OCI-LY1 (cell line): ENCODE results near the gene PEAK1.

Experiments
- H2AFZ ChIP-seq: fragments of 200-600 bp; sonication (generic), shearing (Covaris generic); 2 replicates; pipeline ENCODE4 v1.6.0; 2014; ENCODE audit warnings: antibody characterized with exemption, mild to moderate bottlenecking, low read length
- H3F3A ChIP-seq: fragments of 200-600 bp; sonication (generic), shearing (Covaris generic); 2 replicates; pipeline ENCODE4 v1.6.0; 2014; ENCODE audit warnings: mild to moderate bottlenecking, antibody characterized with exemption, low read length, moderate library complexity; ENCODE audit not compliant: insufficient read depth
- H3K27ac ChIP-seq: fragments of 200-600 bp; sonication (generic); 2 replicates; pipeline ENCODE4 v1.5.1; 2014; ENCODE audit warnings: low read length, mixed run types, mild to moderate bottlenecking, low read depth; ENCODE audit not compliant: poor library complexity, severe bottlenecking
- H3K27me3 ChIP-seq: fragments of 200-600 bp; sonication (generic); 2 replicates; pipeline ENCODE4 v1.6.0; 2014; ENCODE audit warnings: antibody characterized with exemption, mild to moderate bottlenecking, low read length, moderate library complexity; ENCODE audit not compliant: insufficient read depth
- H3K36me3 ChIP-seq: fragments of 200-600 bp; sonication (generic); 2 replicates; pipeline ENCODE4 v1.6.1; 2014; ENCODE audit warnings: mild to moderate bottlenecking, antibody characterized with exemption, low read length, moderate library complexity, mixed read lengths; ENCODE audit not compliant: insufficient read depth
- H3K4me1 ChIP-seq: fragments of 200-600 bp; sonication (generic); 2 replicates; pipeline ENCODE4 v1.5.1; 2014; ENCODE audit warnings: mild to moderate bottlenecking, low read length, moderate library complexity; ENCODE audit not compliant: insufficient read depth, severe bottlenecking
- H3K4me2 ChIP-seq: fragments of 200-600 bp; sonication (generic), shearing (Covaris generic); 2 replicates; pipeline ENCODE4 v1.6.1; 2014; ENCODE audit warnings: low read length
- H3K4me3 ChIP-seq: fragments of 200-600 bp; sonication (generic); 2 replicates; pipeline ENCODE4 v1.5.1; 2014; ENCODE audit warnings: low read length, low read depth, mild to moderate bottlenecking, mixed read lengths; ENCODE audit not compliant: poor library complexity, severe bottlenecking
- H3K79me2 ChIP-seq: fragments of 200-600 bp; shearing (Covaris generic); 2 replicates; pipeline ENCODE4 v1.6.1; 2016; ENCODE audit warnings: mixed run types, low read length, mixed read lengths; ENCODE audit not compliant: insufficient read depth
- H3K9ac ChIP-seq: fragments of 200-600 bp; sonication (generic), shearing (Covaris generic); 2 replicates; pipeline ENCODE4 v1.6.1; 2014; ENCODE audit warnings: mild to moderate bottlenecking, low read length, mixed read lengths
- H3K9me2 ChIP-seq: fragments of 200-600 bp; sonication (generic), shearing (Covaris generic); 2 replicates; pipeline ENCODE4 v1.6.1; 2014; ENCODE audit warnings: low read depth, mild to moderate bottlenecking, low read length, mixed read lengths
- H3K9me3 ChIP-seq: fragments of 200-600 bp; shearing (Covaris generic); 2 replicates; pipeline ENCODE4 v1.6.1; 2014; ENCODE audit warnings: low read length, mixed read lengths
- H4K20me1 ChIP-seq: fragments of 200-600 bp; sonication (generic), shearing (Covaris generic); 2 replicates; pipeline ENCODE4 v1.6.0; 2016; ENCODE audit warnings: mild to moderate bottlenecking, low read length; ENCODE audit not compliant: insufficient read depth
- EZH2 ChIP-seq: fragments of 200-600 bp; sonication (generic), shearing (Covaris generic); IDR thresholded peaks from 2 replicates; pipeline ENCODE4 v1.8.0; 2017; ENCODE audit warnings: borderline replicate concordance, mixed run types, mild to moderate bottlenecking, antibody characterized with exemption, low read length, moderate library complexity, mixed read lengths
- TF ChIP-seq, protein P1 (sequence below): fragments of 200-600 bp; sonication (generic), shearing (Covaris generic); IDR thresholded peaks from 2 replicates; pipeline ENCODE4 v1.5.1; 2017; ENCODE audit warnings: mild to moderate bottlenecking, antibody characterized with exemption, low read length, moderate library complexity, mixed read lengths

PEAK1 gene

GRCh38 chr15:77398927-77399326 lies 21.0 kb downstream of the PEAK1 start:
- Histone ChIP-seq H3K27me3 (no peaks in the 10 kb centered on the region), H3K4me2 (no peak overlapping the region), H3K9me3 (peaks cover 19% of the 10 kb centered on the region; the same call in 1 of the 2 replicates), H3F3A (no peaks in the 10 kb centered on the region), H3K79me2 (no peaks in the 10 kb centered on the region), H3K4me1 (no peaks in the 10 kb centered on the region), H2AFZ (no peak overlapping the region), H4K20me1 (no peaks in the 10 kb centered on the region), H3K36me3 (no peaks in the 10 kb centered on the region), H3K9ac (no peak overlapping the region), H3K9me2 (no peaks in the 10 kb centered on the region), H3K4me3 (no peak overlapping the region), H3K27ac (no peak overlapping the region)
- TF ChIP-seq, protein P1, sequence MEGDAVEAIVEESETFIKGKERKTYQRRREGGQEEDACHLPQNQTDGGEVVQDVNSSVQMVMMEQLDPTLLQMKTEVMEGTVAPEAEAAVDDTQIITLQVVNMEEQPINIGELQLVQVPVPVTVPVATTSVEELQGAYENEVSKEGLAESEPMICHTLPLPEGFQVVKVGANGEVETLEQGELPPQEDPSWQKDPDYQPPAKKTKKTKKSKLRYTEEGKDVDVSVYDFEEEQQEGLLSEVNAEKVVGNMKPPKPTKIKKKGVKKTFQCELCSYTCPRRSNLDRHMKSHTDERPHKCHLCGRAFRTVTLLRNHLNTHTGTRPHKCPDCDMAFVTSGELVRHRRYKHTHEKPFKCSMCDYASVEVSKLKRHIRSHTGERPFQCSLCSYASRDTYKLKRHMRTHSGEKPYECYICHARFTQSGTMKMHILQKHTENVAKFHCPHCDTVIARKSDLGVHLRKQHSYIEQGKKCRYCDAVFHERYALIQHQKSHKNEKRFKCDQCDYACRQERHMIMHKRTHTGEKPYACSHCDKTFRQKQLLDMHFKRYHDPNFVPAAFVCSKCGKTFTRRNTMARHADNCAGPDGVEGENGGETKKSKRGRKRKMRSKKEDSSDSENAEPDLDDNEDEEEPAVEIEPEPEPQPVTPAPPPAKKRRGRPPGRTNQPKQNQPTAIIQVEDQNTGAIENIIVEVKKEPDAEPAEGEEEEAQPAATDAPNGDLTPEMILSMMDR: no peak
- TF ChIP-seq EZH2: no peak

DNA sequence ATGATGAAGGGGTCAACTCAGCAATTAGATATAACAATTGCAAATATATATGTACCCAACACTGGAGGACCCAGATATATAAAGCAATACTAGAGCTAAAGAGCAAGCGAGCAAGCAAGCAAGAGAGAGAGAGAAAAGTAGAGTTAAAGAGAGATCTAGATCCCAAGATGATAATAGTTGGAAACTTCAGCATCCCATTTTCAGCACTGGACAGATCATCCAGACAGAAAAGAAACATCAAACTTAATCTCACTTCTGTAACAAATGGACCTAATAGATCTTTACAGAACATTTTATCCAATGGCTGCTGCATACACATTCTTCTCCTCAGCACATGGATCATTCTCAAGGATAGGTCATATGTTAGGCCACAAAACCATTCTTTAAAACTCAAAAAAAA lies 23.2 kb downstream of the PEAK1 start:
- Histone ChIP-seq H3K27me3 (no peaks in the 10 kb centered on the region), H3K4me1 (no peaks in the 10 kb centered on the region), H2AFZ (no peak overlapping the region), H3K9me2 (no peaks in the 10 kb centered on the region), H3K9ac (no peak overlapping the region), H3K36me3 (no peaks in the 10 kb centered on the region), H4K20me1 (no peaks in the 10 kb centered on the region), H3K4me2 (no peak overlapping the region), H3F3A (no peaks in the 10 kb centered on the region), H3K4me3 (no peak overlapping the region), H3K9me3 (peaks cover 19% of the 10 kb centered on the region; the same call in 1 of the 2 replicates), H3K27ac (no peak overlapping the region), H3K79me2 (no peaks in the 10 kb centered on the region)
- TF ChIP-seq, protein P1: no peak
- no peak for TF ChIP-seq EZH2

- H3K79me2 ChIP-seq: no peaks in the 10 kb centered on the region
- no peaks in the 10 kb centered on the region for H3K4me1 ChIP-seq
- H3K9ac ChIP-seq: no peak overlapping the region
- no peaks in the 10 kb centered on the region for H3K36me3 ChIP-seq
- H3K4me2 ChIP-seq: no peak overlapping the region
- TF ChIP-seq EZH2: no peak
- TF ChIP-seq, protein P1: no peak
- H3K27ac ChIP-seq: no peak overlapping the region
- H3K27me3 ChIP-seq: no peaks in the 10 kb centered on the region
- H3K9me2 ChIP-seq: no peaks in the 10 kb centered on the region
- no peaks in the 10 kb centered on the region for H4K20me1 ChIP-seq
- no peaks in the 10 kb centered on the region for H3F3A ChIP-seq
- no peak overlapping the region for H2AFZ ChIP-seq
- peaks cover 17% of the 10 kb centered on the region; the same call in 1 of the 2 replicates for H3K9me3 ChIP-seq
- no peak overlapping the region for H3K4me3 ChIP-seq
Measured at GRCh38 chr15:77395013-77395774, 24.7 kb downstream of the PEAK1 start.
